SK-N-SH (cell line): ENCODE measurements around the gene PLEKHG7. TPM values are rescaled to one million over a fixed set of nuclear protein-coding genes. Genes with fewer than 3 reads are reported as not detected.

Experiments
- CTCF ChIA-PET: fragments of 300-600, 350-600 bp; formaldehyde crosslinking; extraction: SDS; loops from one replicate; lab custom pipeline; 2021; lab: Yijun Ruan, JAX
- POLR2A ChIA-PET: fragments of 350-600 bp; sonication (Branson Sonifier 250); formaldehyde crosslinking; extraction: SDS; loops from one replicate; lab custom pipeline; 2020; ENCODE audit warnings: antibody characterized with exemption, inconsistent platforms; lab: Yijun Ruan, JAX
- DNase-seq: peaks from one replicate; pipeline ENCODE4 v3.0.0; 2012
- H2AFZ ChIP-seq: fragments of 200-600 bp; sonication (generic); 2 replicates; pipeline ENCODE4 v1.8.1; 2016; ENCODE audit warnings: antibody characterized with exemption, mild to moderate bottlenecking, low read depth
- H3F3A ChIP-seq: fragments of 200-600 bp; sonication (generic); replicated peaks from 2 replicates; pipeline ENCODE3; 2016; ENCODE audit warnings: antibody characterized with exemption, mild to moderate bottlenecking; ENCODE audit not compliant: insufficient read depth
- H3K27ac ChIP-seq, 2 experiments: fragments of 200-500 bp in 1 of 2; fragments of 200-600 bp in 1 of 2; sonication (Bioruptor generic) in 1 of 2; sonication (generic), shearing (Covaris generic) in 1 of 2; 2 replicates each; pipeline versions ENCODE4 v1.5.1 to v1.6.1; 2014 to 2016; ENCODE audit warnings: low read depth in 2 of 2, inconsistent platforms in 1 of 2, low read length in 1 of 2, mild to moderate bottlenecking in 1 of 2, mixed read lengths in 1 of 2
- H3K27me3 ChIP-seq: fragments of 200-600 bp; sonication (generic), shearing (Covaris generic); 2 replicates; pipeline ENCODE4 v1.6.1; 2016; ENCODE audit warnings: mixed run types; ENCODE audit not compliant: insufficient read depth
- H3K36me3 ChIP-seq, 2 experiments: fragments of 200-500 bp in 1 of 2; fragments of 200-600 bp in 1 of 2; sonication (Bioruptor generic) in 1 of 2; sonication (generic) in 1 of 2; replicated peaks in 1 of 2; 2 replicates each; pipeline versions ENCODE3 to v1.5.1; 2014 to 2016; ENCODE audit warnings: low read length in 1 of 2, mild to moderate bottlenecking in 1 of 2; ENCODE audit not compliant: insufficient read depth in 2 of 2, control insufficient read depth in 1 of 2
- H3K4me1 ChIP-seq, 2 experiments: fragments of 200-500 bp in 1 of 2; fragments of 200-600 bp in 1 of 2; sonication (Bioruptor generic) in 1 of 2; sonication (generic), shearing (Covaris generic) in 1 of 2; 2 replicates each; pipeline versions ENCODE4 v1.5.1 to v1.6.1; 2014 to 2016; ENCODE audit warnings: low read depth in 1 of 2, low read length in 1 of 2, mixed run types in 1 of 2; ENCODE audit not compliant: insufficient read depth in 2 of 2, control insufficient read depth in 1 of 2
- H3K4me2 ChIP-seq: fragments of 200-600 bp; sonication (generic), shearing (Covaris generic); 2 replicates; pipeline ENCODE4 v1.6.1; 2017; ENCODE audit warnings: mixed run types
- H3K4me3 ChIP-seq, 2 experiments: fragments of 200-500 bp in 1 of 2; fragments of 200-600 bp in 1 of 2; sonication (Bioruptor generic) in 1 of 2; sonication (generic), shearing (Covaris generic) in 1 of 2; 2 replicates each; pipeline versions ENCODE4 v1.5.1 to v1.8.1; 2014 to 2016; ENCODE audit warnings: low read depth in 2 of 2, inconsistent platforms in 1 of 2, low read length in 1 of 2, mild to moderate bottlenecking in 1 of 2, mixed read lengths in 1 of 2, moderate library complexity in 1 of 2
- H3K79me2 ChIP-seq: fragments of 200-600 bp; sonication (generic); 2 replicates; pipeline ENCODE4 v1.8.1; 2017; ENCODE audit warnings: mild to moderate bottlenecking; ENCODE audit not compliant: insufficient read depth
- H3K9ac ChIP-seq: fragments of 200-600 bp; sonication (generic); 2 replicates; pipeline ENCODE4 v1.6.1; 2017; ENCODE audit warnings: mixed run types
- H3K9me2 ChIP-seq: fragments of 200-600 bp; sonication (generic); 2 replicates; pipeline ENCODE4 v1.6.1; 2017; ENCODE audit warnings: mixed run types
- H3K9me3 ChIP-seq: fragments of 200-600 bp; sonication (generic); 2 replicates; pipeline ENCODE4 v1.6.1; 2017; ENCODE audit warnings: mixed run types, mild to moderate bottlenecking, moderate library complexity
- H4K20me1 ChIP-seq: fragments of 200-600 bp; sonication (generic); 2 replicates; pipeline ENCODE4 v1.6.1; 2017; ENCODE audit warnings: mild to moderate bottlenecking, mixed run types; ENCODE audit not compliant: insufficient read depth
- CHD2 ChIP-seq: fragments of 150-350 bp; IDR thresholded peaks from 2 replicates; pipeline ENCODE4 v1.6.1; 2018; ENCODE audit warnings: low read length; ENCODE audit not compliant: partially characterized antibody
- ELF1 ChIP-seq: IDR thresholded peaks from 2 replicates; pipeline ENCODE4 v1.4.0; 2012
- EP300 ChIP-seq, 2 experiments: IDR thresholded peaks; 2 replicates each; pipeline versions ENCODE4 v1.4.0 to v1.6.1; 2012; ENCODE audit warnings: borderline replicate concordance in 1 of 2, low read depth in 1 of 2, low read length in 1 of 2
- EZH2phosphoT487 ChIP-seq: fragments of 200-600 bp; sonication (generic); IDR thresholded peaks from 2 replicates; pipeline ENCODE4 v1.6.1; 2017; ENCODE audit warnings: low read depth, mixed run types, mild to moderate bottlenecking, antibody characterized with exemption, moderate library complexity, borderline replicate concordance
- FOXM1 ChIP-seq: IDR thresholded peaks from 2 replicates; pipeline ENCODE4 v1.4.0; 2012; ENCODE audit warnings: low read depth, mild to moderate bottlenecking
- GATA2 ChIP-seq: sonication (generic); formaldehyde crosslinking; IDR thresholded peaks from 2 replicates; pipeline ENCODE4 v1.5.0; 2020; ENCODE audit warnings: mild to moderate bottlenecking, missing genetic modification reagents
- IRF3 ChIP-seq: fragments of 150-350 bp; IDR thresholded peaks from 2 replicates; pipeline ENCODE4 v1.6.1; 2016; ENCODE audit warnings: mild to moderate bottlenecking, low read depth, low read length
- MAX ChIP-seq: IDR thresholded peaks from 2 replicates; pipeline ENCODE4 v1.4.0; 2012; ENCODE audit warnings: low read depth
- MEF2A ChIP-seq: IDR thresholded peaks from 2 replicates; pipeline ENCODE4 v1.4.0; 2012; ENCODE audit warnings: low read depth, borderline replicate concordance
- MXI1 ChIP-seq: IDR thresholded peaks from 2 replicates; pipeline ENCODE4 v1.6.1; 2012; ENCODE audit warnings: mild to moderate bottlenecking, low read depth, low read length, improper control_type of control experiment
- RFX5 ChIP-seq: IDR thresholded peaks from 2 replicates; pipeline ENCODE4 v1.6.1; 2012; ENCODE audit warnings: mild to moderate bottlenecking, improper control_type of control experiment, low read length
- RXRA ChIP-seq: IDR thresholded peaks from 2 replicates; pipeline ENCODE4 v1.4.0; 2012; ENCODE audit warnings: low read depth, mild to moderate bottlenecking, borderline replicate concordance
- SIN3A ChIP-seq: IDR thresholded peaks from 2 replicates; pipeline ENCODE4 v1.6.1; 2012; ENCODE audit warnings: low read depth, mild to moderate bottlenecking, low read length, moderate library complexity, borderline replicate concordance
- TAF1 ChIP-seq: IDR thresholded peaks from 2 replicates; pipeline ENCODE4 v1.6.1; 2012; ENCODE audit warnings: low read depth, mild to moderate bottlenecking, low read length, moderate library complexity, borderline replicate concordance
- WGBS: methylation state at CpG from one replicate; pipeline ENCODE4 v1.1.6; 2017; ENCODE audit warnings: low lambda C conversion rate; 5-methylcytosine and 5-hydroxymethylcytosine counted together
- polyA plus RNA-seq, 3 experiments: library from polyadenylated mRNA; depleted of rRNA; stranded (reverse); fragments of >200 nt; gene quantifications; 2 replicates each; pipeline ENCODE4 v1.2.3, GENCODE V29; 2012
- TF ChIP-seq, protein P1 (sequence below): IDR thresholded peaks from 2 replicates; pipeline ENCODE4 v1.4.0; 2012; ENCODE audit warnings: low read depth, borderline replicate concordance
- TF ChIP-seq, protein P2 (sequence below): IDR thresholded peaks from 2 replicates; pipeline ENCODE4 v1.4.0; 2012; ENCODE audit warnings: low read depth, borderline replicate concordance

PLEKHG7 gene
- polyA plus RNA-seq, 1 of the 3 experiments (the other 2 are of a cell fraction) = not detected

DNA sequence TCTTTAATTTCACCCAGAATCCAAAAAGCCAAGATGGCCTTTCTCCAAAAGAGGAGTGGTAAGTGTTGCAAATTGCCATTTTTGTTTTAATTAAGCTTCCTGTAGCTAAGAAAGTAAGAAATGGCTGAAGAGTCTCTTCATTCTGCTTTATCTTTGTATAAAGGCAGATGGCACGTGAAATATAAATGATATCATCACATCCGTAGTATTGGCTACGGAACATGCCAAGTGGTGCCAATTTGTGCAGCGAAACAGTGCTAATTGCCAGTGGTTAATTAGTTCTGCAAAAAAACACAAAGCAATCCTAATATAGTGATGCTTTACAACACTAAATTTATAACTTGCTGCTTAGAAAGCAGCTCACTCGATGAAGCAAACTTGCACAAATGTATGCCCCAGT, 29.4 kb downstream of the PLEKHG7 start:
- 87% methylated on average over 5 of the region's 5 CpGs for WGBS
- no peak overlapping the region for H2AFZ ChIP-seq
- no peak overlapping the region for H3K9ac ChIP-seq
- no peak for DNase-seq
- no peak overlapping the region for H3K4me2 ChIP-seq
- H3K9me3 ChIP-seq = no peaks in the 10 kb centered on the region
- TF ChIP-seq IRF3 (no peak), EZH2phosphoT487 (no peak), MXI1 (no peak), RXRA (no peak), MEF2A (no peak), CHD2 (no peak), MAX (no peak), EP300 (IDR thresholded peaks at IDR 0.05; ENCODE audit: borderline replicate concordance in 1 of 2, low read depth in 1 of 2, low read length in 1 of 2) (no peak), GATA2 (CRISPR knock-in tag) (no peak)
- no peaks in the 10 kb centered on the region for H3K79me2 ChIP-seq
- H3K4me1 ChIP-seq = peaks cover 0 to 18% of the 10 kb centered on the region in 2 experiments; a peak in 1 of 4 replicates
- ChIA-PET POLR2A (no interaction called here), CTCF (no interaction called here)
- no peaks in the 10 kb centered on the region for H3K9me2 ChIP-seq
- H3K36me3 ChIP-seq = no peaks in the 10 kb centered on the region
- H3K27ac ChIP-seq = no peak overlapping the region
- H3K27me3 ChIP-seq = no peaks in the 10 kb centered on the region
- H3K4me3 ChIP-seq = no peak overlapping the region
- no peaks in the 10 kb centered on the region for H3F3A ChIP-seq
- no peaks in the 10 kb centered on the region for H4K20me1 ChIP-seq

DNA sequence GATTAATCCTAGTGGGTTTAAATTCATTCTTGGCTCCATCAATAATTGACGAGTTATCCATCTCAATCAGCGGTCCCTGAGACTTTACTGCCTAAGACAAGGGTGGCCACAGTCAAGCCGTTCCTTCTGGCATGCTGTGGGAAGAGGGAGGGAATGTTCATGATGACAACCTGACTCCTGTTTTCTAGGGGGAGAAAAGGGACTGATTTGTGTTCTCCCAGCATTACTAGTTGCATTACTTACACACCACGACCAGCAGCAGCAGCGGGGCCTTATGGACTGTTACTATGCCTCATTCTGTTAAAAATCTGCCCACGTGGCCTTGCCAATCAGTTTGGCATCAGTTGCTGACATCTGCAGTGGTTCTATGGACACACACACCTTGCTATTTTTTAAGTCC, 29.9 kb downstream of the PLEKHG7 start:
- no peak for DNase-seq
- no peaks in the 10 kb centered on the region for H3F3A ChIP-seq
- H3K27ac ChIP-seq = no peak overlapping the region
- no peaks in the 10 kb centered on the region for H3K79me2 ChIP-seq
- 86% methylated on average over 6 of the region's 6 CpGs for WGBS
- peaks cover 0 to 18% of the 10 kb centered on the region in 2 experiments; a peak in 1 of 4 replicates for H3K4me1 ChIP-seq
- no peak overlapping the region for H2AFZ ChIP-seq
- no peaks in the 10 kb centered on the region for H3K9me3 ChIP-seq
- no peaks in the 10 kb centered on the region for H3K9me2 ChIP-seq
- H3K4me2 ChIP-seq = no peak overlapping the region
- ChIA-PET POLR2A (no interaction called here), CTCF (no interaction called here)
- no peak overlapping the region for H3K9ac ChIP-seq
- H3K27me3 ChIP-seq = no peaks in the 10 kb centered on the region
- H3K36me3 ChIP-seq = no peaks in the 10 kb centered on the region
- H4K20me1 ChIP-seq = no peaks in the 10 kb centered on the region
- TF ChIP-seq TAF1 (no peak), SIN3A (no peak), FOXM1 (no peak), ELF1 (no peak), RFX5 (no peak), MAX (no peak), EP300 (IDR thresholded peaks at IDR 0.05; ENCODE audit: borderline replicate concordance in 1 of 2, low read depth in 1 of 2, low read length in 1 of 2) (no peak)
- TF ChIP-seq, protein P1, sequence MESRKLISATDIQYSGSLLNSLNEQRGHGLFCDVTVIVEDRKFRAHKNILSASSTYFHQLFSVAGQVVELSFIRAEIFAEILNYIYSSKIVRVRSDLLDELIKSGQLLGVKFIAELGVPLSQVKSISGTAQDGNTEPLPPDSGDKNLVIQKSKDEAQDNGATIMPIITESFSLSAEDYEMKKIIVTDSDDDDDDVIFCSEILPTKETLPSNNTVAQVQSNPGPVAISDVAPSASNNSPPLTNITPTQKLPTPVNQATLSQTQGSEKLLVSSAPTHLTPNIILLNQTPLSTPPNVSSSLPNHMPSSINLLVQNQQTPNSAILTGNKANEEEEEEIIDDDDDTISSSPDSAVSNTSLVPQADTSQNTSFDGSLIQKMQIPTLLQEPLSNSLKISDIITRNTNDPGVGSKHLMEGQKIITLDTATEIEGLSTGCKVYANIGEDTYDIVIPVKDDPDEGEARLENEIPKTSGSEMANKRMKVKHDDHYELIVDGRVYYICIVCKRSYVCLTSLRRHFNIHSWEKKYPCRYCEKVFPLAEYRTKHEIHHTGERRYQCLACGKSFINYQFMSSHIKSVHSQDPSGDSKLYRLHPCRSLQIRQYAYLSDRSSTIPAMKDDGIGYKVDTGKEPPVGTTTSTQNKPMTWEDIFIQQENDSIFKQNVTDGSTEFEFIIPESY = no peak
- TF ChIP-seq, protein P2, sequence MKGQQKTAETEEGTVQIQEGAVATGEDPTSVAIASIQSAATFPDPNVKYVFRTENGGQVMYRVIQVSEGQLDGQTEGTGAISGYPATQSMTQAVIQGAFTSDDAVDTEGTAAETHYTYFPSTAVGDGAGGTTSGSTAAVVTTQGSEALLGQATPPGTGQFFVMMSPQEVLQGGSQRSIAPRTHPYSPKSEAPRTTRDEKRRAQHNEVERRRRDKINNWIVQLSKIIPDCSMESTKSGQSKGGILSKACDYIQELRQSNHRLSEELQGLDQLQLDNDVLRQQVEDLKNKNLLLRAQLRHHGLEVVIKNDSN = no peak
- TF ChIP-seq, all 33 proteins: peak for 0
- H3K4me3 ChIP-seq = no peak overlapping the region
